BE2C (cell line): ENCODE data around the gene IMPA2.
A peak's percentile ranks its signal among the peaks of the same experiment; 100 is the strongest.

Experiments
- DNase-seq: peaks from one replicate; pipeline ENCODE4 v3.0.0-alpha.2; 2020
- H3K27me3 ChIP-seq: fragments of 250-450 bp; sonication (Bioruptor Pico); 2 replicates; pipeline ENCODE4 v1.5.1; 2020; ENCODE audit warnings: mild to moderate bottlenecking
- H3K36me3 ChIP-seq: fragments of 250-450 bp; sonication (Bioruptor Pico); 2 replicates; pipeline ENCODE4 v1.5.1; 2020; ENCODE audit warnings: mild to moderate bottlenecking
- H3K4me1 ChIP-seq: fragments of 250-450 bp; sonication (Bioruptor Pico); 2 replicates; pipeline ENCODE4 v1.5.1; 2020
- H3K4me3 ChIP-seq: 2 replicates; pipeline ENCODE4 v1.5.1; 2011; ENCODE audit warnings: low read depth, low read length
- H3K9me3 ChIP-seq: fragments of 250-450 bp; sonication (Bioruptor Pico); 2 replicates; pipeline ENCODE4 v1.5.1; 2020
- CTCF ChIP-seq: IDR thresholded peaks from 2 replicates; pipeline ENCODE4 v1.5.1; 2012; ENCODE audit warnings: mild to moderate bottlenecking, low read depth, low read length

IMPA2 gene

GRCh38 chr18:11980494-11981191, 664 bp upstream of the IMPA2 start:
- Histone ChIP-seq H3K27me3 (peaks cover 11% of the 10 kb centered on the region), H3K4me1 (no peaks in the 10 kb centered on the region), H3K36me3 (no peaks in the 10 kb centered on the region), H3K4me3 (peak overlapping the region; percentile 56), H3K9me3 (no peaks in the 10 kb centered on the region)
- TF ChIP-seq CTCF, result no peak
- peak; percentile 95 for DNase-seq

- DNase-seq, result no peak
- H3K27me3 ChIP-seq, result peaks cover 11% of the 10 kb centered on the region
- no peaks in the 10 kb centered on the region for H3K4me1 ChIP-seq
- no peaks in the 10 kb centered on the region for H3K36me3 ChIP-seq
- TF ChIP-seq CTCF, result no peak
- H3K4me3 ChIP-seq, result peak overlapping the region; percentile 40
- H3K9me3 ChIP-seq, result no peaks in the 10 kb centered on the region
Measured at GRCh38 chr18:11981543-11982366, 448 bp downstream of the IMPA2 start.

GRCh38 chr18:11982981-11983380, 1.7 kb downstream of the IMPA2 start:
- Histone ChIP-seq H3K36me3 (no peaks in the 10 kb centered on the region), H3K9me3 (no peaks in the 10 kb centered on the region), H3K27me3 (peaks cover 11% of the 10 kb centered on the region), H3K4me3 (no peak overlapping the region), H3K4me1 (no peaks in the 10 kb centered on the region)
- no peak for DNase-seq
- TF ChIP-seq CTCF, result no peak

GRCh38 chr18:11983592-11983991, 2.3 kb downstream of the IMPA2 start:
- Histone ChIP-seq H3K27me3 (peaks cover 11% of the 10 kb centered on the region), H3K9me3 (no peaks in the 10 kb centered on the region)

GRCh38 chr18:11984091-11984490, 2.8 kb downstream of the IMPA2 start:
- Histone ChIP-seq H3K9me3 (no peaks in the 10 kb centered on the region), H3K4me1 (no peaks in the 10 kb centered on the region), H3K27me3 (peaks cover 11% of the 10 kb centered on the region), H3K4me3 (no peak overlapping the region), H3K36me3 (no peaks in the 10 kb centered on the region)
- DNase-seq, result no peak
- no peak for TF ChIP-seq CTCF

More at GRCh38 chr18:11983592-11983991, 2.3 kb downstream of the IMPA2 start:
- H3K36me3 ChIP-seq, result no peaks in the 10 kb centered on the region
- no peak for TF ChIP-seq CTCF
- no peaks in the 10 kb centered on the region for H3K4me1 ChIP-seq
- DNase-seq, result no peak
- no peak overlapping the region for H3K4me3 ChIP-seq

GRCh38 chr18:11985586-11985985, 4.3 kb downstream of the IMPA2 start:
- Histone ChIP-seq H3K36me3 (no peaks in the 10 kb centered on the region), H3K4me3 (no peak overlapping the region), H3K9me3 (no peaks in the 10 kb centered on the region), H3K27me3 (peaks cover 11% of the 10 kb centered on the region), H3K4me1 (no peaks in the 10 kb centered on the region)
- no peak for DNase-seq
- TF ChIP-seq CTCF, result no peak
